Common myeloid progenitor, CD34-positive (primary cell): Measurements from ENCODE around the gene PNPLA2.

ENCODE experiments used
- CTCF ChIA-PET: fragments of 350-600 bp; sonication (Branson Sonifier 250); formaldehyde crosslinking; loops from one replicate; lab custom pipeline; 2021; ENCODE audit warnings: antibody characterized with exemption; lab: Charles Lee
- POLR2A ChIA-PET: fragments of 350-600 bp; sonication (Branson Sonifier 250); formaldehyde crosslinking; loops from one replicate; lab custom pipeline; 2021; ENCODE audit warnings: antibody characterized with exemption; lab: Charles Lee
- DNase-seq, 3 donors: peaks; one replicate each; pipeline versions ENCODE4 v3.0.0 to v3.0.0-alpha.2; 2013
- H3K27ac ChIP-seq, 2 experiments: 1 replicate in 1 of 2; 2 replicates in 1 of 2; pipeline ENCODE4 v1.7.0; 2013; ENCODE audit warnings: inconsistent platforms in 2 of 2, low read length in 2 of 2, mild to moderate bottlenecking in 2 of 2, low read depth in 1 of 2, moderate library complexity in 1 of 2; ENCODE audit not compliant: severe bottlenecking in 2 of 2, insufficient read depth in 1 of 2, poor library complexity in 1 of 2
- H3K27me3 ChIP-seq, 5 experiments: replicated peaks in 2 of 5; 1 replicate in 3 of 5; 2 replicates in 2 of 5; pipeline versions ENCODE4 v1.6.1 to v1.7.0; 2013; ENCODE audit warnings: low read length in 4 of 5, mild to moderate bottlenecking in 2 of 5, moderate library complexity in 2 of 5, inconsistent platforms in 1 of 5; ENCODE audit not compliant: insufficient read depth in 5 of 5, control insufficient read depth in 4 of 5
- H3K36me3 ChIP-seq, 4 experiments: 1 replicate in 2 of 4; 2 replicates in 2 of 4; pipeline versions ENCODE4 v1.6.1 to v1.7.0; 2013; ENCODE audit warnings: low read length in 3 of 4, control low read depth in 1 of 4, mild to moderate bottlenecking in 1 of 4; ENCODE audit not compliant: control insufficient read depth in 4 of 4, insufficient read depth in 4 of 4
- H3K4me1 ChIP-seq, 4 experiments: 1 replicate in 3 of 4; 2 replicates in 1 of 4; pipeline versions ENCODE4 v1.6.1 to v1.7.1; 2013; ENCODE audit warnings: low read length in 3 of 4, mild to moderate bottlenecking in 3 of 4, control low read depth in 1 of 4, inconsistent platforms in 1 of 4, moderate library complexity in 1 of 4; ENCODE audit not compliant: control insufficient read depth in 4 of 4, insufficient read depth in 4 of 4; ENCODE audit errors: control extremely low read depth in 1 of 4
- H3K4me3 ChIP-seq, 7 experiments: 1 replicate in 4 of 7; 2 replicates in 3 of 7; pipeline versions ENCODE4 v1.5.1 to v1.7.0; 2013; ENCODE audit warnings: mild to moderate bottlenecking in 7 of 7, low read length in 6 of 7, moderate library complexity in 6 of 7, inconsistent platforms in 2 of 7, low read depth in 2 of 7, control low read depth in 1 of 7; ENCODE audit not compliant: insufficient read depth in 4 of 7, control insufficient read depth in 1 of 7; ENCODE audit errors: extremely low read depth in 1 of 7
- H3K9me3 ChIP-seq, 5 experiments: 1 replicate in 4 of 5; 2 replicates in 1 of 5; pipeline versions ENCODE4 v1.6.1 to v1.7.1; 2013; ENCODE audit warnings: low read length in 4 of 5, mild to moderate bottlenecking in 2 of 5, inconsistent platforms in 1 of 5, low read depth in 1 of 5, moderate library complexity in 1 of 5; ENCODE audit not compliant: control insufficient read depth in 4 of 5, insufficient read depth in 2 of 5; ENCODE audit errors: control extremely low read depth in 1 of 5
- WGBS: methylation state at CpG from one replicate; pipeline ENCODE4 v1.1.5; 2013; ENCODE audit not compliant: insufficient coverage; 5-methylcytosine and 5-hydroxymethylcytosine counted together

Gene PNPLA2

DNA sequence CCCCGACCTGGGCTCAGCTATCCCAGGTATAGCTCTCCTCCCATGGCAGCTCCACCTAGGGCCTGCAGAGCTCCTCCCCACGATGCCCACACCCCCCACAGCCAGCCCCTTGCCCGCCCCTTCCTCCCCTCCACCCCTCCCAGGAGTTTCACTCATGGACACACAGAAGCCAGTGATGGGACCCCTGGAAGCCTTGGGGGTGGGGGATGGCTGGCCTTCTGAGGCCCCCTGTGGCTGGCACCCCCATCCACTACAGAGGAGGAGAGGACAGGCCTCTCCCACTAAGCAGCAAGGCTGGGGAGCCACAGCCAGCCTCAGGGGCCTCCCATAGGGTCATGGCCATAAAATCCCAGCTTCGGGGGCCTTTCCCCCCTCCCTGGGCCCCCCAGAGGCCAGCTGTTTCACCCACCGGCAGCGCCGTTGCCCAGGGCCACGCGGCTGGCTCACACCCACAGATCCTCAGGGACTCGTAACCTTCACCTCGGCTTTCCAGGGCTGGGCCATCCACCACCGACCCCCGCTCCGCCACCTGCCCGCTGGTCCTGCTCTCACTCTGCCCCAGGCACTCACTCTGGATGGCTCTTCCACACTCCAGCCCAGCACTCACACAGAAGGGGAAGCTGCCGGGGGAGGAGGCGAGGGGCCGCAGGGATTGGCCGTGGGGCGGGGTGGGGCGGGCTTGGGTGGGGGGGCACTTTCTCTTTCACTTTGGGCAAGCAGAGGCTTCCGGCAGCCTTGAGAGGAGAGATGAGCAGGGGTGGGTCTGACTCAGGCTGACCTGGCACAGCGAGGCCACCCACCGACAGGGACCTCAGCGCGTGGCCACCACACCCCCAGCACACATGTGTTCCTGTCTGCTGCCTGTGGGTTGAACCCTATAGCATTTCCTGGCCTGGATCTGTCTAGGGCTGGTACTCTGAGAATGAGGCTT is 22.8 kb upstream of the PNPLA2 start:
- Histone ChIP-seq H3K27ac (peak overlapping the region in 1 of 2 experiments; percentile 79), H3K9me3 (no peaks in the 10 kb centered on the region), H3K36me3 (peaks cover 4 to 52% (median 32%) of the 10 kb centered on the region in 4 experiments), H3K4me1 (peaks cover 4 to 30% (median 26%) of the 10 kb centered on the region in 4 experiments), H3K4me3 (peak overlapping the region; percentile 40 to 96 (median 86)), H3K27me3 (peaks cover 0 to 5% (median 0%) of the 10 kb centered on the region in 5 experiments)
- 2% methylated on average over 18 of the region's 26 CpGs for WGBS
- ChIA-PET CTCF (interaction anchor here (1.2 to 1.4 kb wide), 2 partner anchors 10 to 12 kb away, joined by 3 to 5 read pairs; no protein-coding TSS in a partner anchor), POLR2A (interaction anchor here (1.8 kb wide), 1 partner anchor 14 kb away, joined by 5 read pairs; the partner anchor contains the start of gene RPLP2)
- peak; percentile 84 to 91 (median 91) for DNase-seq

DNA sequence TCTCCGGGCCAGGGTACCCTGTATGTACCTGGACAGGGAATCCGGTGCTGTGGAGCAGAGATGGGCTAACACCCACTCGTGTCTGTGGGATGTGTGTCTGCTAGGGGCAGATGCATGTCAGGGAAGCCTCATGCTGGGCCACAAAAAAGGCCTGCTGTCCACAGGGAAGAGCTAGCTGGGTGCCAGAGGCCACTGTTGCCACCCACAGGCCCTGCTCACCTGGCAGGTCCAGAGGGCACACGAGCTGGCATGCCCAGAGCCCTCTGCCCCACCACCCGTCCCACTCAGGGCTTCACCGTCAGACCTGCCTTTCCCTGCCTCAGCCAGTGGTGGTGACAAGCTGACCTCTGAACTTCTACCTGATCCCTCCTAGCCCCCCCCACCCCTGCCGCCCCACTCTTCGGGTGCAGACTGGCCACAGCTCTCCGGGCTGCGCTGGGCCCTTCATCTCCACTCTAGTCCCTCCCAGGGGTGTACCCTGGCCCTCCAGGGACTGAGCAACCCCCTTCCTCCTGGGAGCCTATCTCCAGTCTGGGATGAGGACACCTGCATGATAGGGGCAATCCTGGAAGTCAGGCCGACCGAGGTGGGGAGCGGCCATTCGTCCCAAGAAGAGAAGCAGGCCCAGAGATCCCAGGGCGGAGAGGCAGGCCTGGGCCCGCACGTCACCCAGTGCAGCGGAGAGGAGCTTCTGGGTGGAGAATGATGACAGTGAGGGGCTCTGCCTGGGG is 22.0 kb upstream of the PNPLA2 start:
- ChIA-PET POLR2A (interaction anchor here (1.8 kb wide), 1 partner anchor 13 kb away, joined by 5 read pairs; the partner anchor contains the start of gene RPLP2), CTCF (interaction anchor here (1.4 to 1.7 kb wide), 3 partner anchors 9 to 18 kb away, joined by 3 to 6 read pairs (median 5); no protein-coding TSS in a partner anchor)
- peaks cover 4 to 30% (median 26%) of the 10 kb centered on the region in 4 experiments for H3K4me1 ChIP-seq

DNA sequence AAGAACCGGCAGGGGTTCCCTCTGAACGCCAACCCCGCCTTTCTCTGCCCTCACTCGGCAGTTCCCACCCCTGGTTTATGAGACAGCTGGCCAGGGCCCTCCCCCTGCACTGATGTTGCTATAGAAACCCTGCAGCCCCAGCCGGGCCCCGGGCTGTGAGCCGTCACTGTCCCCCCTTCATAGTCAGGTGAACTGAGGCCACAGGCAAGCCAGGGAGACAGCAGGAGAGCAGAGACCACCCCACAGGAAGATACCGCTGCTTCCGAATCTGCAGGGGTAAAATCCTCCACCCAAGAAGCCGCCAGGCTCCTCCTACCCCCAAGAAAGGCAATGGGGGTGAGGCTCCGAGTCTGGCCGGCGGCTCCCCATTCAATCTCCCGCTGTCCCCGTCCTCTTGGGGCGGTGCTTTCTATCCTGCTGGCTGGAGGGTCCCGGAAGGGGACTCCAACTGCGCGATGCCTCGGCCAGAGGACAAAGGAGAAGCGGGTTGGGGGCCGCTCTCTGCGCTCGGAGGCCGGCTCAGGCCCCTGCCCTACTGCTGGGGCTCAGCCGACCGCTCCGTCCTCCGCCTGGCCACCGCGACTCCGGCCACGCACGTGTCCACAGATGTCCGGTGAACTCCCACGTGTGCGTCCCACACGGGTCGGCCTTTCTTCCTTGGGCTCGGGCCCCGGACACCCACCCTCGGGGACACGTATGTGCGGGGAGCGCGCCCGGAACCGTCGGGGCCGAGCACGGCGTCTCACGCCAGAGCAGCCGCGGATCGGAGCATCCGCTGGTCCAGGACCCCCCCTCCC is 21.2 kb upstream of the PNPLA2 start:
- WGBS, result 0% methylated on average over 56 of the region's 57 CpGs
- POLR2A ChIA-PET, result interaction anchor here (1.8 kb wide), 1 partner anchor 12 kb away, joined by 5 read pairs; the partner anchor contains the start of gene RPLP2
- H3K4me3 ChIP-seq, result peak overlapping the region; percentile 59 to 96 (median 86)
- H3K4me1 ChIP-seq, result peaks cover 4 to 30% (median 26%) of the 10 kb centered on the region in 4 experiments
- H3K36me3 ChIP-seq, result peaks cover 4 to 54% (median 32%) of the 10 kb centered on the region in 4 experiments
- DNase-seq, result peak; percentile 58 to 85 (median 79)
- CTCF ChIA-PET, result interaction anchor here (1.4 to 1.7 kb wide), 3 partner anchors 8 to 18 kb away, joined by 3 to 6 read pairs (median 5); no protein-coding TSS in a partner anchor
- no peaks in the 10 kb centered on the region for H3K27me3 ChIP-seq
- H3K27ac ChIP-seq, result peak overlapping the region; percentile 40 to 79
- H3K9me3 ChIP-seq, result no peaks in the 10 kb centered on the region

More for the DNA sequence above, 22.0 kb upstream of the PNPLA2 start:
- Histone ChIP-seq H3K27me3 (no peaks in the 10 kb centered on the region), H3K4me3 (peak overlapping the region; percentile 59 to 96 (median 86)), H3K36me3 (peaks cover 4 to 54% (median 33%) of the 10 kb centered on the region in 4 experiments), H3K9me3 (no peaks in the 10 kb centered on the region), H3K27ac (peak overlapping the region in 1 of 2 experiments; percentile 79)
- DNase-seq, result no peak
- 32% methylated on average over 14 of the region's 18 CpGs for WGBS

DNA sequence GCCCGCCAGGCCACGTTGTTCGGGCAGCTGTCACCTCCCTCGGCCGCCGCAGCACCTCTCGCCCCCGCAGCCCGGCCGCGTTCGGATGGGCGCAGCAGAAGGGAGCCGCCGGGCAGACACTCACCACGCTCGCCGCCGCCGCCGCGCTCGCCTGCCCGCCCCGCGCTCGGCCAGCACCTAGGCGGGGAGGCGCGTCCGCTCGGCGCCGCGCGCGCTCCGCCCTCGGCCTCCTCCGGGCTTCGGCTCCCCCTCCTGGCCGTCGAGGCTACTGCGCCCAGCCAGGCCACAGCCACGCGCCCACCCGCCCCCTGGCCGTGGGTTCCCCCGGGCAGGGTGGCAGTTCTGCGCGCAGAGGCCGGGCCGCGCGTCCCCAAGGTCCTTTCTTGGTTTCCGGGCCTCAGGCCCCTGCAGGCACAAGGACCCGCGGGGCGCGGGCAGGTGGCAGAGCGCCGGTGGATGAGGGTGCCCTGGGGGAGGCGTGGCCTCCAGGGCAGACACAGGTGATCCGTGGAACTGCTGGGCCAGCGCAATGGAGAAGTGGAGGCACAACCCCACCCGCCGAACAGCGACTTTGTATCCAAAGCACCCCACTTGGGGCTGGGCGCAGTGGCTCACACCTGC is 20.5 kb upstream of the PNPLA2 start, which contains the start of gene SLC25A22:
TSS of gene SLC25A22 (minus strand) at position 189 of the 621 bp plus-strand sequence. CDS start 3,275 bp downstream, outside the sequence.
- Histone ChIP-seq H3K9me3 (no peaks in the 10 kb centered on the region), H3K4me1 (peaks cover 4 to 34% (median 28%) of the 10 kb centered on the region in 4 experiments), H3K36me3 (peaks cover 4 to 55% (median 28%) of the 10 kb centered on the region in 4 experiments), H3K27ac (peak within 1 kb of the TSS; percentile 40 to 79), H3K4me3 (peak within 1 kb of the TSS; percentile 59 to 96 (median 86)), H3K27me3 (no peaks in the 10 kb centered on the region)
- POLR2A ChIA-PET, result no interaction called here
- CTCF ChIA-PET, result interaction anchor here (1.5 to 1.7 kb wide), 2 partner anchors 7 to 19 kb away, joined by 3 to 6 read pairs; no protein-coding TSS in a partner anchor
- DNase-seq, result peak; percentile 82 to 89 (median 88)
- 2% methylated on average over 50 of the region's 69 CpGs for WGBS

DNA sequence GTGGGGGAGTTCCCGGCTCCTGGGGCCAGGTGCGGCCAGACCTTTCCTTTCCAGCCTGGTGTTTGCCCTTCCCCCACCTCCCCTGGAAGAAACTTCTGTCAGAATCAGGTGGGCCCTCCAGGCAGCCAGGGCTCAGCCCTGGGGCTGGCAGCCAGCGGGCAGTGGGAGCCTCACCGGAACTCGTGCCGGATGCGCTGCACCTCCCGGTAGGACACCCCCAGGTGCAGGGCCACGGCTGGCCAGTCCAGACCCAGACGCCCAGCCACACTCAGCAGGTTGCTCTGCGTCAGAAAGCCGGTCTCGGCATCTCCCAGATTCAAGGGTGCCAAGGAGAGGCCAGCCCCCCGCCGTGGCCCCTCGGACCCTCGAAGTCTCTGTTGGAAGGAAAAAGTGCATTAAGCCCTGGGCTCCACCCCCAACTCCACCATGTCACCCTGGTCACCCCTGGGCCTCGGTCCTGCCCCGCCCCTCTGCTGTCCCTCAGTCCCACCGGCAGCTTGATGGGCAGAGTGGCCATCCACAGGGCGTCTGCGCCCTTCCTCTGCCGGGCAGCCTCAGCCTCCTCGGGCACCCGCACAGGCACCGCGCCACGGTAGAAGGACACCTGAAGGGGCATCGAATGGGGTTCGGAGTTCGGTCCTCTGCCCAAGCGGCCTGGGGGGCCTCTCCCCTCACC is 18.9 kb upstream of the PNPLA2 start:
- no peak overlapping the region for H3K4me3 ChIP-seq
- peaks cover 0 to 41% (median 19%) of the 10 kb centered on the region in 4 experiments for H3K36me3 ChIP-seq
- no peaks in the 10 kb centered on the region for H3K9me3 ChIP-seq
- no peak overlapping the region for H3K27ac ChIP-seq
- POLR2A ChIA-PET, result no interaction called here
- H3K4me1 ChIP-seq, result peaks cover 4 to 50% (median 44%) of the 10 kb centered on the region in 4 experiments
- H3K27me3 ChIP-seq, result no peaks in the 10 kb centered on the region
- CTCF ChIA-PET, result interaction anchor here (1.4 to 1.7 kb wide), 2 partner anchors 17 to 20 kb away, joined by 4 to 5 read pairs; partner anchors contain the start of gene PNPLA2
- WGBS, result 98% methylated on average over 29 of the region's 32 CpGs
- DNase-seq, result no peak
